Measurements from ENCODE around the gene MMP15.

The MMP15 gene

GRCh38 chr16:58020628-58021521, 4.7 kb upstream of the MMP15 start:
- H3K36me3 ChIP-seq (ENCODE audit: insufficient read depth, low read length) = peaks cover 12% of the 10 kb centered on the region
- no peak overlapping the region for H3K27ac ChIP-seq (ENCODE audit: low read length)
- H3K4me1 ChIP-seq (ENCODE audit: insufficient read depth, low read length) = peaks cover 10% of the 10 kb centered on the region
- no peak for TF ChIP-seq EZH2 (IDR thresholded peaks at IDR 0.05; ENCODE audit: borderline replicate concordance, low read depth, low read length, severe bottlenecking)
- peak; percentile 92 for TF ChIP-seq CTCF (IDR thresholded peaks at IDR 0.05; ENCODE audit: borderline replicate concordance, extremely low read depth, low read length, poor library complexity, severe bottlenecking)
- H3K4me2 ChIP-seq (ENCODE audit: insufficient read depth, low read length) = no peak overlapping the region
- H3K27me3 ChIP-seq (ENCODE audit: insufficient read depth, low read length, poor library complexity) = no peaks in the 10 kb centered on the region
- H2AFZ ChIP-seq (ENCODE audit: low read depth, low read length) = no peak overlapping the region
- no peak overlapping the region for H3K4me3 ChIP-seq (ENCODE audit: low read depth in 1 of 2, low read length in 2 of 2)
- H3K9me3 ChIP-seq (ENCODE audit: insufficient read depth, low read length, severe bottlenecking) = no peaks in the 10 kb centered on the region
- peak; percentile 78 for DNase-seq
- H3K79me2 ChIP-seq (ENCODE audit: insufficient read depth, low read length) = no peaks in the 10 kb centered on the region
- peaks cover 7% of the 10 kb centered on the region; the same call in 1 of the 2 replicates for H4K20me1 ChIP-seq (ENCODE audit: insufficient read depth, low read length)
- no peak overlapping the region for H3K9ac ChIP-seq (ENCODE audit: low read depth, low read length)
- ATAC-seq (ENCODE audit: insufficient read depth, low read depth) = peak; percentile 71

GRCh38 chr16:58021661-58022551, 3.6 kb upstream of the MMP15 start:
- ATAC-seq (ENCODE audit: insufficient read depth, low read depth) = no peak
- H4K20me1 ChIP-seq (ENCODE audit: insufficient read depth, low read length) = peaks cover 7% of the 10 kb centered on the region; the same call in 1 of the 2 replicates

GRCh38 chr16:58022601-58023371, 2.8 kb upstream of the MMP15 start:
- no peaks in the 10 kb centered on the region for H3K9me3 ChIP-seq (ENCODE audit: insufficient read depth, low read length, severe bottlenecking)
- H3K36me3 ChIP-seq (ENCODE audit: insufficient read depth, low read length) = peaks cover 12% of the 10 kb centered on the region

More at GRCh38 chr16:58021661-58022551, 3.6 kb upstream of the MMP15 start:
- TF ChIP-seq CTCF (IDR thresholded peaks at IDR 0.05; ENCODE audit: borderline replicate concordance, extremely low read depth, low read length, poor library complexity, severe bottlenecking) (no peak), EZH2 (IDR thresholded peaks at IDR 0.05; ENCODE audit: borderline replicate concordance, low read depth, low read length, severe bottlenecking) (no peak)
- peaks cover 19% of the 10 kb centered on the region for H3K4me1 ChIP-seq (ENCODE audit: insufficient read depth, low read length)
- no peak overlapping the region for H2AFZ ChIP-seq (ENCODE audit: low read depth, low read length)
- no peak for DNase-seq
- no peak overlapping the region for H3K9ac ChIP-seq (ENCODE audit: low read depth, low read length)
- H3K9me3 ChIP-seq (ENCODE audit: insufficient read depth, low read length, severe bottlenecking) = no peaks in the 10 kb centered on the region
- no peaks in the 10 kb centered on the region for H3K27me3 ChIP-seq (ENCODE audit: insufficient read depth, low read length, poor library complexity)
- H3K27ac ChIP-seq (ENCODE audit: low read length) = no peak overlapping the region
- H3K36me3 ChIP-seq (ENCODE audit: insufficient read depth, low read length) = peaks cover 12% of the 10 kb centered on the region
- H3K4me2 ChIP-seq (ENCODE audit: insufficient read depth, low read length) = no peak overlapping the region
- no peaks in the 10 kb centered on the region for H3K79me2 ChIP-seq (ENCODE audit: insufficient read depth, low read length)
- no peak overlapping the region for H3K4me3 ChIP-seq (ENCODE audit: low read depth in 1 of 2, low read length in 2 of 2)

More at GRCh38 chr16:58022601-58023371, 2.8 kb upstream of the MMP15 start:
- Histone ChIP-seq H3K4me1 (ENCODE audit: insufficient read depth, low read length) (peaks cover 19% of the 10 kb centered on the region), H3K9ac (ENCODE audit: low read depth, low read length) (no peak overlapping the region), H2AFZ (ENCODE audit: low read depth, low read length) (no peak overlapping the region), H3K27ac (ENCODE audit: low read length) (no peak overlapping the region), H3K4me3 (ENCODE audit: low read depth in 1 of 2, low read length in 2 of 2) (no peak overlapping the region), H3K4me2 (ENCODE audit: insufficient read depth, low read length) (no peak overlapping the region), H4K20me1 (ENCODE audit: insufficient read depth, low read length) (peaks cover 7% of the 10 kb centered on the region; the same call in 1 of the 2 replicates), H3K79me2 (ENCODE audit: insufficient read depth, low read length) (no peaks in the 10 kb centered on the region), H3K27me3 (ENCODE audit: insufficient read depth, low read length, poor library complexity) (no peaks in the 10 kb centered on the region)
- DNase-seq (no peak), ATAC-seq (ENCODE audit: insufficient read depth, low read depth) (no peak)
- TF ChIP-seq EZH2 (IDR thresholded peaks at IDR 0.05; ENCODE audit: borderline replicate concordance, low read depth, low read length, severe bottlenecking) (no peak), CTCF (IDR thresholded peaks at IDR 0.05; ENCODE audit: borderline replicate concordance, extremely low read depth, low read length, poor library complexity, severe bottlenecking) (no peak)

All from DND-41 (cell line).